ENCODE data around the gene PRKRIP1. TPM values are rescaled to one million over a fixed set of nuclear protein-coding genes. Genes with fewer than 3 reads are reported as not detected.

PRKRIP1 gene
- total RNA-seq, 4 donors from 2014 or later = 24.8 to 97.3 (median 33.6) TPM

GRCh38 chr7:102460467-102460866 lies 64.3 kb downstream of the PRKRIP1 start:
- no peak overlapping the region for H3K4me3 ChIP-seq
- no peak for DNase-seq
- H3K4me1 ChIP-seq = peaks cover 7 to 10% (median 9%) of the 10 kb centered on the region in 4 donors
- TF ChIP-seq EP300 (IDR thresholded peaks at IDR 0.05; ENCODE audit: low read depth) (no peak), POLR2A (IDR thresholded peaks at IDR 0.05) (no peak), POLR2AphosphoS5 (IDR thresholded peaks at IDR 0.05) (no peak), CTCF (IDR thresholded peaks at IDR 0.05) (no peak)
- H3K27ac ChIP-seq = no peak overlapping the region
- no peaks in the 10 kb centered on the region for H3K9me3 ChIP-seq
- WGBS, 2 donors (ENCODE audit: low coverage in 1 of 2) = 92% methylated on average over 8 of the region's 8 CpGs; no CpG with 5 or more reads in 1 of the 2 donors
- in situ Hi-C loops (cut with MboI; ENCODE audit: low pct_ligation_motif_present in 1 of 4, low pct_unique_long_range_greater_than_20kb in 1 of 4, low sequenced_read_pairs in 3 of 4) = loop anchor here in 1 of 4 donors (10.0 kb wide), 1 partner anchor 56 kb away; no protein-coding TSS in a partner anchor
- no peaks in the 10 kb centered on the region for H3K27me3 ChIP-seq
- intact Hi-C loops (cut with DNase I; ENCODE audit: low total_unique reads) = no loop called here
- peaks cover 0 to 28% (median 8%) of the 10 kb centered on the region in 4 donors for H3K36me3 ChIP-seq

- in situ Hi-C loops (cut with MboI; ENCODE audit: low pct_ligation_motif_present in 1 of 4, low pct_unique_long_range_greater_than_20kb in 1 of 4, low sequenced_read_pairs in 3 of 4) = loop anchor here in 1 of 4 donors (10.0 kb wide), 1 partner anchor 59 kb away; no protein-coding TSS in a partner anchor
- Histone ChIP-seq H3K27ac (peak overlapping the region; percentile 81 to 91 (median 84)), H3K9me3 (no peaks in the 10 kb centered on the region), H3K4me1 (peaks cover 13 to 24% (median 16%) of the 10 kb centered on the region in 4 donors), H3K27me3 (no peaks in the 10 kb centered on the region), H3K4me3 (peak overlapping the region; percentile 61 to 100 (median 95)), H3K36me3 (peaks cover 0 to 5% (median 0%) of the 10 kb centered on the region in 4 donors)
- no peak for DNase-seq
- TF ChIP-seq EP300 (IDR thresholded peaks at IDR 0.05; ENCODE audit: low read depth) (no peak), POLR2AphosphoS5 (IDR thresholded peaks at IDR 0.05) (no peak), POLR2A (IDR thresholded peaks at IDR 0.05) (no peak)
- intact Hi-C loops (cut with DNase I; ENCODE audit: low total_unique reads) = no loop called here
- WGBS, 2 donors (ENCODE audit: low coverage in 1 of 2) = 12 to 13% methylated on average over 6 to 24 of the region's 24 CpGs
These were observed 67.8 kb downstream of the PRKRIP1 start for GRCh38 chr7:102463841-102464576.

GRCh38 chr7:102464577-102465280 lies 68.6 kb downstream of the PRKRIP1 start, which contains the start of the genes ALKBH4 and LRWD1:
Gene ALKBH4, minus strand, starts transcription at chr7:102464863. Its CDS starts 27 bp downstream, at chr7:102464836.
Gene LRWD1, plus strand, starts transcription at chr7:102464984. Its CDS starts 97 bp downstream, at chr7:102465081.
- peaks cover 14 to 26% (median 17%) of the 10 kb centered on the region in 4 donors for H3K4me1 ChIP-seq
- no peaks in the 10 kb centered on the region for H3K9me3 ChIP-seq
- H3K4me3 ChIP-seq = peak within 1 kb of the TSS; percentile 61 to 100 (median 95)
- TF ChIP-seq POLR2AphosphoS5 (IDR thresholded peaks at IDR 0.05) (peak; percentile 69 to 88 (median 69)), CTCF (IDR thresholded peaks at IDR 0.05) (peak in 2 of 5 experiments; percentile 18 to 25), POLR2A (IDR thresholded peaks at IDR 0.05) (peak; percentile 59), EP300 (IDR thresholded peaks at IDR 0.05; ENCODE audit: low read depth) (no peak)
- in situ Hi-C loops (cut with MboI; ENCODE audit: low pct_ligation_motif_present in 1 of 4, low pct_unique_long_range_greater_than_20kb in 1 of 4, low sequenced_read_pairs in 3 of 4) = loop anchor here in 1 of 4 donors (10.0 kb wide), 1 partner anchor 60 kb away; no protein-coding TSS in a partner anchor
- H3K36me3 ChIP-seq = no peaks in the 10 kb centered on the region
- 0% methylated on average over 18 of the region's 81 CpGs; no CpG with 5 or more reads in 1 of the 2 donors for WGBS, 2 donors (ENCODE audit: low coverage in 1 of 2)
- no peaks in the 10 kb centered on the region for H3K27me3 ChIP-seq
- intact Hi-C loops (cut with DNase I; ENCODE audit: low total_unique reads) = no loop called here
- H3K27ac ChIP-seq = peak within 1 kb of the TSS; percentile 81 to 91 (median 84)
- peak; percentile 95 for DNase-seq

GRCh38 chr7:102466097-102466496 lies 69.9 kb downstream of the PRKRIP1 start:
- intact Hi-C loops (cut with DNase I; ENCODE audit: low total_unique reads) (no loop called here), in situ Hi-C loops (cut with MboI; ENCODE audit: low pct_ligation_motif_present in 1 of 4, low pct_unique_long_range_greater_than_20kb in 1 of 4, low sequenced_read_pairs in 3 of 4) (loop anchor here in 1 of 4 donors (10.0 kb wide), 1 partner anchor 61 kb away; no protein-coding TSS in a partner anchor)
- peaks cover 14 to 37% (median 24%) of the 10 kb centered on the region in 4 donors for H3K4me1 ChIP-seq
- TF ChIP-seq POLR2A (IDR thresholded peaks at IDR 0.05) (no peak), EP300 (IDR thresholded peaks at IDR 0.05; ENCODE audit: low read depth) (no peak), CTCF (IDR thresholded peaks at IDR 0.05) (no peak), POLR2AphosphoS5 (IDR thresholded peaks at IDR 0.05) (no peak)
- 89 to 92% methylated on average over 5 to 7 of the region's 7 CpGs for WGBS, 2 donors (ENCODE audit: low coverage in 1 of 2)
- DNase-seq = no peak
- H3K27me3 ChIP-seq = no peaks in the 10 kb centered on the region
- H3K27ac ChIP-seq = no peak overlapping the region
- H3K4me3 ChIP-seq = peak overlapping the region in 2 of 4 donors; percentile 91 to 100
- H3K36me3 ChIP-seq = no peaks in the 10 kb centered on the region
- H3K9me3 ChIP-seq = no peaks in the 10 kb centered on the region
